Uterus (tissue), 2 donors: ENCODE measurements around the gene ITPKC.

Experiments
- CTCF ChIP-seq, 4 experiments: fragments of 200-600 bp in 2 of 4; fragments of 450-650 bp in 2 of 4; sonication (generic) in 2 of 4; IDR thresholded peaks; one replicate each; pipeline ENCODE4 v1.5.1; 2016 to 2019; ENCODE audit warnings: antibody characterized with exemption in 4 of 4, mild to moderate bottlenecking in 2 of 4, moderate library complexity in 1 of 4
- POLR2A ChIP-seq, 2 donors: fragments of 450-650 bp; IDR thresholded peaks; one replicate each; pipeline ENCODE4 v1.6.1; 2016; ENCODE audit warnings: antibody characterized with exemption in 2 of 2, mild to moderate bottlenecking in 1 of 2, moderate library complexity in 1 of 2

- TF ChIP-seq POLR2A (IDR thresholded peaks at IDR 0.05) (no peak), CTCF (IDR thresholded peaks at IDR 0.05) (no peak)
These were observed 10.8 kb upstream of the ITPKC start for GRCh38 chr19:40705950-40706619.
